Thyroid gland (tissue), 4 donors: ENCODE results near the gene ATP6V0E2.
"Not testable (repeated sequence)": the region's sequence is repeated elsewhere in the genome, so short reads cannot be mapped to it uniquely, and the experiment has no call there.

Source experiments
- POLR2A ChIP-seq, 2 donors: fragments of 450-650 bp; IDR thresholded peaks; one replicate each; pipeline ENCODE4 v1.6.1; 2017; ENCODE audit warnings: antibody characterized with exemption in 2 of 2, mild to moderate bottlenecking in 2 of 2, moderate library complexity in 1 of 2
- TF ChIP-seq, protein P1 (sequence below), 6 experiments: fragments of 200-600 bp in 3 of 6; fragments of 450-650 bp in 3 of 6; sonication (generic) in 3 of 6; IDR thresholded peaks; one replicate each; pipeline ENCODE4 v1.5.1; 2016 to 2019; ENCODE audit warnings: antibody characterized with exemption in 6 of 6, mild to moderate bottlenecking in 2 of 6, inconsistent platforms in 1 of 6, moderate library complexity in 1 of 6

DNA sequence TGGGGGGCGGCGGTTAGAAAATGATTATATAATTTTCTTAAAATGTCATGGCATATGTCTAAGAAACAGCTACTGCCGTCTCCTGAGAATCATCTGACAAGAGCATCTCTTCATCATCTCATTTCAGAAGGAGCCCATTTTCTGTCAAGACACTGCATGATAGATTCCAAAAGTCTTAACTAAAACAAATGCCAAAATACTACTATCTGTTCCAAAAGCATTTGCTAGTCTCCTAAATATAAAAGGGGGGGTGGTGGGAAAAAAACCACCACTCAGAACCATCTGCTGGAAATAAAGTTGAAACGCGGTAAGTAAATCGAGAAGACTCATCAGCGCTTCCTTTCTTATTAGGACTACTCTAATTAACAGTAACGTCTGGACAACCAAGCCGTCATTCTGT, 36.5 kb downstream of the ATP6V0E2 start:
- not testable (repeated sequence) for TF ChIP-seq POLR2A (IDR thresholded peaks at IDR 0.05)
- TF ChIP-seq, protein P1, sequence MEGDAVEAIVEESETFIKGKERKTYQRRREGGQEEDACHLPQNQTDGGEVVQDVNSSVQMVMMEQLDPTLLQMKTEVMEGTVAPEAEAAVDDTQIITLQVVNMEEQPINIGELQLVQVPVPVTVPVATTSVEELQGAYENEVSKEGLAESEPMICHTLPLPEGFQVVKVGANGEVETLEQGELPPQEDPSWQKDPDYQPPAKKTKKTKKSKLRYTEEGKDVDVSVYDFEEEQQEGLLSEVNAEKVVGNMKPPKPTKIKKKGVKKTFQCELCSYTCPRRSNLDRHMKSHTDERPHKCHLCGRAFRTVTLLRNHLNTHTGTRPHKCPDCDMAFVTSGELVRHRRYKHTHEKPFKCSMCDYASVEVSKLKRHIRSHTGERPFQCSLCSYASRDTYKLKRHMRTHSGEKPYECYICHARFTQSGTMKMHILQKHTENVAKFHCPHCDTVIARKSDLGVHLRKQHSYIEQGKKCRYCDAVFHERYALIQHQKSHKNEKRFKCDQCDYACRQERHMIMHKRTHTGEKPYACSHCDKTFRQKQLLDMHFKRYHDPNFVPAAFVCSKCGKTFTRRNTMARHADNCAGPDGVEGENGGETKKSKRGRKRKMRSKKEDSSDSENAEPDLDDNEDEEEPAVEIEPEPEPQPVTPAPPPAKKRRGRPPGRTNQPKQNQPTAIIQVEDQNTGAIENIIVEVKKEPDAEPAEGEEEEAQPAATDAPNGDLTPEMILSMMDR (IDR thresholded peaks at IDR 0.05): not testable (repeated sequence)
